Activated CD8-positive, alpha-beta memory T cell treated with anti-CD3 and anti-CD28 coated beads, Interleukin-2, amount 50 U/mL, for 4 hours (primary cell): ENCODE data around the gene NEDD4L.

Experiments
- DNase-seq: peaks from one replicate; pipeline ENCODE4 v3.0.0-alpha.2; 2020

The NEDD4L gene

DNA sequence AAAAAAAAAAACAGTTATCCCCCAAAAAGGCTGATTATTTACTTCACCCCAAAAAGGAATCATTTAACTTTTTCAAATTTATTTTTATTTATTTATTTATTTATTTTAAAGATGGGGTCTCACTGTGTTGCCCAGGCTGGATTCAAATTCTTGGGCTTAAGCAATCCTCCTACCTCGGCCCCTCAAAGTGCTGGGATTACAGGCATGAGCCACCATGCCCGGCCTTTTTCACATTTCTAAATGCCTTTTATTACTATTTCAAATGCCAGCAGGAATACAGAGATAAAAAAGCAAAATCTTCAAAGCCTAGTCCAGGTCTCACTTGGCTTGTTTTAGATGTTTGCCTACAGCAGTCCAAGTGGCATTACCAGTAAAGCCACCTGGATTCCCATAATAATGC, 345.7 kb downstream of the NEDD4L start:
- no peak for DNase-seq

DNA sequence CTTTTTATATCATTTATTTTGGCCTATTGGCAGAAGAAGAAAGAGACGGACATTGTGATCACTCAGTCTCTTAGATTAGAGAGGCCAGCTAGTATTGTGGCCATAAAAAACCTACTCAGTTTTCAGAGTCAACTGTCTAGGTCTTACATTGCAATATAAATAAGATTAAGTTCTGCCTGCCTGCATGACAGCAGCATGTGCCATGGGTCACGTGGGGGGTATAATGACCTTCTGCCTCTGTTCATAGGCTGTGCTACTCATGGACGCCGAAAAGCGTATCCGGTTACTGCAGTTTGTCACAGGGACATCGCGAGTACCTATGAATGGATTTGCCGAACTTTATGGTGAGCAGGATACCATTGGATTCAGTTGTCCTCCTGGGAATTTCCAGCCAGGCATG, 346.4 kb downstream of the NEDD4L start:
- DNase-seq = no peak

DNA sequence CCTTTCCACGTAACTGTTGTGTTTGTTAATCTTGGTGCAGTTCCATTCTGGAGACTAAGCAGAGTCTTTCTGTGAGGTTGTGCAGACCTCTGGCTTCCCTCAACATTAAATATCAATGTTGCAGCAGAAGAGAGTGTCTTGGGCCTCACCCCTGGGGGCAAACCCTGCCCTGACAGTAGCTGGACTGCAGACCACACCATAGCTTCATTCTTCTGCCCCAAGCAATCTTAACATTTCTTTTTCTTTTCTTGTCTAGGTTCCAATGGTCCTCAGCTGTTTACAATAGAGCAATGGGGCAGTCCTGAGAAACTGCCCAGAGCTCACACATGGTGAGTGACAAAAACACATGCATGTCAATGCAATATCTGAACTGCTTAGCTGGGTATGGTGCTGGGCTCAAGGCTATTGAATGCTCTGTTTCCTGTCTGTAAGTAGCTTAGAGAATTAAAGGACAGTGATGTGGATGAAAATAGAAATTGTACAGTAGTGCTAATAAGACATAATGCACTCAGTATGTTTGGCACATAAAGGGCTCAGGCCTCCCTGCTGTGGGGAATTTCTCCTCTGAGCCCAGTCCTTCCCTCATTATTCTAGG, 347.3 kb downstream of the NEDD4L start:
- no peak for DNase-seq

DNA sequence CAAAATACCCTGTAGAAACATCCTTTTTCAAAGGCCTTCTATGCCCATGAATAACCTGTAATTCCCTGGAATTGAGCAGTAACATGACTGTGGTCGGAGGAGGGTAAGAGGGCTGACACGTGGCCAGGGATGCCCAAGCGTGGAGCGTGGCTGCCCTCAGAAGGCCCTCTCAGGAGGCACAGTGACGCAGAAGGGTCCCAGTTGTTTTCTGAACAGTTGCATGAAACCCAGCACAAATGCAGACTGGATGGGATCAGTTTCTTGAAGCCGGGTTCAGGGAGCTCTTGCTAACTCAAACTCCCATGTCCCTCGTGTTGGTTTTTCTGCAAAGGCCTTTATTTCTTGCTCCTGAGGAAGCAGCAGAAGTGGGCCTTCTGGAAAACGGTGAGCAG, 347.9 kb downstream of the NEDD4L start:
- no peak for DNase-seq

DNA sequence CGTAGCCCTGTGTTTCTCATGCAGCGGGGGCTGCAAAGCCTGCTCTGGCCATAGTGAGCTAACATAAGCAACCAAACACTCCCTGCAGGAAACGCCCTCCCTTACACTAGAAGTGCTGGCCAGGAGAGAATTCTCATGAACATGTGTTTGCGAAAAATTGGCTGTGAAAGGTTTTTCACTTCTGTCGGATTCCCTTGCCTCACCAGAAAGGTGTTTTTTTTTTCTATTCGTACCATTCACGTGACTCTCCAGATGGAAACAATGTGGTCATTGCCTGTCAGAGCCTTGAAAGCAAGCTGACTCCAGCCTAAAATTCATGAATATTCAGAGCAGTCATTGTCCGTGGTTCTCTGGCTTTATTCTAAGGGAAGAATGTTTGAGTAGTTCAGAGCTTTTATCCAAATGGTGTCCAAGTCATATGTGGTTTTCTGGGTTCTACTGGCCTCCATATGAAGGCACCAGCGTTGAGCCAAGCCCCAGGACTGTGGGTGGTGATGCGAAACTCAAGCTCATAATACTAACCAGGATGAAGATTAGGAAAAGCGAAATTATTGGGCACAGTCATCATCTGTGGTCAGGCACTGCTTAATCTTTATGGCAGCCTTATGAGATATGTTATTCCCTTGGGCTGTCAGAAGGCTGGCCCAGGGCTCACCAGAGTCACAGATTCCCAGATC, 348.4 kb downstream of the NEDD4L start:
- DNase-seq = no peak

DNA sequence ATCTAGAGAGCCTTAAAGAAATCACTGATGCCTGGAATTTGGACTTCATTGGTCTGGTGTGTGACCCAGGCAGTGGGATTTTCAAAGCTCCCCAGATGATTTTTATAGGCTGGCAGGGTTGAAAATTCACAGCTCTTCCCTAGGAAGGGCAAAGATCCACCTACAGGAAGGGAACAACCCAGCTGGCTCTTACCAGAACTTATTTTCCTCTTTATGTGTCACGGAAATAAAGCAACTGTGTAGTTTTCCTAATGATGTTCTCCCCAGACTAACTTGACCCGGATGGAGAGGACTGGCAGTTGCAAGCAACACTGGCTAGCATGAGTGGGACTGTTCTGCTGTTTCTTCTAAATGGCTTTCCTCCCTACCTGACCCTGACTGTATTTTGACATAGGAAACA, 349.3 kb downstream of the NEDD4L start:
- no peak for DNase-seq

DNA sequence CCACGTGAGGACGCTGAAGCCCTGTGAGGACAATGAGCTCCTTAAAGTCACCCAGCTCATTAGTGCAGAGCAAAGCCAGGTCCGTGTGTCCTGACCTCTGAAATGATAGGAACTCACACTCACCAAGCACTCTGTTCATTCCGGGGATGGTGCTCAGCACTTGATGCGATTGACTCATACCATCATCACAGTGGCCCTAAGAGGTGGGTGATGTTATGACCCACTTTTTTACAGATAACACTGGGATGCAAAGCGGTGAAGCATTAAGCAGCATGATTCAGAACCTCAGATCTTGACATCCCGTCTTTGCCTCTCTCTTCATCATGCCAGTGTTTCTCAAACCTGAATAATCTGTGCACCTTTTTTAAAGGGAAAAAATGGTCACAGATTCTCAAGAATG, 350.0 kb downstream of the NEDD4L start:
- DNase-seq = no peak

DNA sequence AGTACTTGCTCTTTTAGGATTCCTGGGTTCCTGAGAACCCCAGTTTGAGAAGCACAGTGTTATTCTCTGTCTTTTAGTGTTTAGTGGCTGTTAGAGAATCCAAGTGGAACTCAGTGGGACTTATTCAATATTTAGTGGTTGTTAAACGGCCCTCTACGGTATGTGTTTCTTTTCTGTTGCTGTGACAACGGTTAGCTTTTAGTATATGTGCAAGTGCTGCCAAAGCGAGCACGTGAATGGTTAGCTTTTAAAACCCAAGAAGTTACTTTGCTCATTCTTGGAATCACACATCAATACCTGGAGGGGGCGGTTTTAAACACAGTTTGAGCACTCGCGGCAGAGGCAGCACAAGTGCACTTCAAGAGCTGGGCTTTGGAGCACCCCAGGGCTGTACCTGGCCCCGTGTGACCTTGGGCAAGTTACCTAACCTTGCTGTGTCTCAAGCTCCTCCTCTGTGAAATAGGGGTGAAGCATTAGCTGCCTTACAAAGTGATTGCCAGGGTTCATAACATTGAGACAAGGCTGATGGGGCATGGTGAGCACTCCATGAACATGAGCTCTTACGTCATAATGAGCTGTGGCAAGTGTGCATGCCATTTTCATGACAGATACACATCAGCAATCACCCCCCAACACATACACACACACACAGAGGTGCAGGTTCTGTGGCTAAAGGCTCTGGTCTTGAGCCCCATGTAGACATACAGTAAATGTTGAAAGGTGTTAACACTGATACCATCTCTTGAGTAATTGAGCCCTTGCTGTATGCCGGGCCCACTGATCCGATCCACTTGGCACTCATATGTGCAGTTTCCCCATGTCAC, 350.8 kb downstream of the NEDD4L start:
- DNase-seq = no peak

DNA sequence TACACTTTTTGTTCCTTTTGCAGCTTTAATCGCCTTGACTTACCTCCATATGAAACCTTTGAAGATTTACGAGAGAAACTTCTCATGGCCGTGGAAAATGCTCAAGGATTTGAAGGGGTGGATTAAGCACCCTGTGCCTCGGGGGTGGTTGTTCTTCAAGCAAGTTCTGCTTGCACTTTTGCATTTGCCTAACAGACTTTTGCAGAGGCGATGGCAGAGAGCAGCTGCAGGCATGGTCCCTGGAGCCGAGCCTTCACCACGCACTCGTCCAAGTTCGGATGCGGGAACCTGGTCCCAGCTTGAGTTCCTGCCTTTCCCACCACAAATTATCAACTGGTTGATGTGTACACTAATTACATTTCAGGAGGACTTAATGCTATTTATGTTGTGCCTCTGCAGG, 352.1 kb downstream of the NEDD4L start:
- no peak for DNase-seq

DNA sequence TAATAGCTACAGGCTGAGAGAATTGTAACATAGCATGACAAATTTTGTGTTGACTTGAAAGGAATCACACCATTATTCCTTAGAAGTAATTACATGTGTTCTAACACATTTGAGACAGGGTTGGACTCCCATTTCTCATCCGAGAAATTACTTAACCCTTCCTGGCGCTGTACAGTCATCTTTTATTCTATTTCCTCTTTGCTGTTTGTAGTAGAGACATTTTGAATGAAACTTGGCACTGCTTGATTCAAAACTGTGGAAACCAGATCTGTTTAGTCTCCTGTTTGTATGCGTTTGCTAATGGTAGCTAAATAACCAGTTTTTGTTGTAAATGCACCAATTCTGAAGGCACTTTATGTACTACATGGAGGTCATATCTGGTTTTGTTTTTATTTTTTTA, 352.9 kb downstream of the NEDD4L start:
- DNase-seq = no peak

DNA sequence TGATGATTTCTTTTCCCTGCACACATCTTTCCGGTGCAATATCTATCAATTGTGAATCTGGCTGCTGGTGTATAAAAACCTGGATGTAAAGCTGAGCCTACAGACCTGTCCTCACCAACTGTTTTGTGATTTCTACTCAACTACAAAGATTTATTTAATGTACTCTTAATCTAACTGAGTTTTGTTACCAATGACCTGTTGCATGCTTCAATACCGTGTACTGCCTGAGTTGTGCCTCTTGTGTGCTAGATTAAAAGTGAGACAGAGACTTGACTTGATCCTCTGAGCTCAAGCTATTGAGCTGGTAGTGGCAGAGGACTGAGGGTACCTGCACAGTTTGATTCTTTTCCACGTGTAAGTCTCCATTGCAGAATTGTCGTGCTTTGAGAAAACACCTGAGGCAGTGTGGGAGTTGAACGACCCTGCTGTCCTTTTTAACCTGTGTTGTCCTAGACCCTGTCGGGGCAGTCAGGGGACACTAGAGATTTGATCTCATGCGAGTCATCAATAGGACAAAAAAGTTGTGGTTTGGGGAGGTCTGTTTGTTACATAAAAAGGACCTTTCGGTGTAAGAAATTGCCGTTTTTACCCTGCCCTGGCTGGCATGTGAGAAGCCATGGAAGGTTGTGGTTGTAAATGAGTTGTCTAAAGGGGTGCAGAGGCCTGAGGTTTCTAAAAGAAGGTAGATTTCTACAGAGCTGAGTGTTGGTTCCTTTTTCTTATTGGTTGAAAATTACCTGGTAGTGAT, 353.5 kb downstream of the NEDD4L start:
- no peak for DNase-seq

DNA sequence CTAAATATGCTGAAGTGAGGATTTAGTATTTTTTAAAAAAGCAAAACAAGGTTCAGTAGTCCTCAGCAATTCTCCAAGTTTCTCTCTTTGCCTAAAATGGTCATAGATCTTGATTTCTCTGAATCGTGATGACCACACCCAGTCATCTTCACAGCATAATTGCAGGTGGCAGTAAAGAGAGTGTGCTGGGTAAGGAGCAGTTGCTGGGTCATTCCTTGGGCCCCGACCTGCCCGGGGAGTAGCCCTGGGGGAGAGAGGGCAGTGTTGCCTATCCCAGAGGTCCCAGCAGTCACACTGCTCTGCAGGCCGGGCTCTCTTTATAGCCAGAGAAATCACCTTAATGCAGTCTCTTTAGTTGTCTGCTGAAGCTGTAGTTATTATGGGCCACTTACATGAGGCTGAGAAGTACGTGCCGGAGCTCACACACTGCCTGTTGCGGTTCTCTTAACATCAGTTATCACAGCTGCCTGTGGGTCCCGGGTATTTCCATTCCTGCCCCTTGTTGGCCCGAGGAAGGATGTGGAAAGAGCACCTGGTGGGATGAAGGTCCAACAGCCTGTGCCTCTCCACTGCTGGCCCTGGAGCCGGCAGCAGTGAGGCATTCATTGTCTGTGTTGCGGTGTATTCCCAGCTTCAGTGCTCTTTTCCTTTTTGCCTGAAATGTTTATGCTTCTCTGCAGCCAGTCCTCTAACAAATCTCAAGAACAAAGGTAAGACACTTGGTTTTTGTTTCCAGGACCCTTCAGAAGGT, 354.8 kb downstream of the NEDD4L start:
- DNase-seq = no peak

DNA sequence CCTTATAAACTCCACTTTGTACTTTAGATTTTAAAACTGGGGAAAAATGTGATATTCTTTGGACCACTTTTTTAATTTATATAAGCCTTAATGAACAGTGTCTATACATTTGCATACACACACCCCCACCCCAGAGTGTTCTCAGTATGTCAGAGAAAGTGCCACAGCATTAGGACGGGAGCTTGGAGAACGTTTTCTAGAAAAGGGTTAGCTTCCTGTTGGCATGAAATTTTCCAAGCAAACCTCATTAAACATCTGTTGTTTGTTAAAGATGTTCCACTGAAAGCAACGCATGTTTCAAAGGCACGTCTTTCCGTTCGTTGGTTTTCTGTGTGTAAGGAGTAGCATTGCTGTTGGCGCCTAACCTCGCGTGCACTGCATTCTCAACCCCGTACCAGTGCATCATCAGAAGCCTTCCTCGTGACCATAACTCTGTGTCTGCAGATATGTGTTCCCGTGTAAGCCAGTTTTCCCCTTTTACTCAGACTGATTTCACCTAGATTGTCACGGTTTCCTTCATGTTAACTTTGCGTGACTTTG, 356.4 kb downstream of the NEDD4L start:
- DNase-seq = no peak

DNA sequence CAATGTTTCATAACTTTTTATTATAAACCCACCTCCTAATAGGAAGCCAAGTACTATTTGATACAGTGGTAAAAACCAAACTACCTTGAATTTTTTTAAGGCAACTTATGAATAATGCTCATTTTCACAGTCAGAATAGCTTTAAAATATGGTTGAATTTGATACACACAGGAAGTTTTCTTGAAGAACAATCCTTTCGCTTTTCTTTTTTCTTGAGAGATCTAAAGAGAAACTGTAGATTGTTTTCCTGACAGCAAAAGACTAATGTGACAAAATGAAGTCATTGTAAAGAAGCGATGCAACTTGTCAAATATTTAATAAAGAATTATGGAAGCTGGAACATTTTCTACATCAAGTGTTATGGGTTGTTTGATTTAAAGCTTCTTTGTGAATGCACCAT, 357.2 kb downstream of the NEDD4L start:
- no peak for DNase-seq

DNA sequence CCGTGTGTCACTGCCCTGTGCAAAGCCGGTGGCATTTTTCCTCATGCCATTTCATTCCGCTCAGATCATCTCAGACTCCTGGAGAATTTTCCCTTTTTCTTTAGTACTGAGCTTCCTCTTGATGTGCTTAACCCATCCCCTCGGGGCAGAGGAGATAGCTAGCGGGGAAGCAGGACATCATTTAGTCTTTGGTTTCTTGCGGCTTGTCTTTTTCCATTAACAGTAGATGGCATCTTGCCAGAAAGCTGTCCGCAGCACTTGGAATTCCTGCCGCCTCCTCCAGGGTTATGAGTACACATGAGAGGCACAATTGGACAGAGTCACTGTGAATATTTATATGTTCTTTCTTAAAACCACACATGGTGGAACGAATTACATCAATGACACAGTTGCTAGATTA, 358.2 kb downstream of the NEDD4L start:
- no peak for DNase-seq

DNA sequence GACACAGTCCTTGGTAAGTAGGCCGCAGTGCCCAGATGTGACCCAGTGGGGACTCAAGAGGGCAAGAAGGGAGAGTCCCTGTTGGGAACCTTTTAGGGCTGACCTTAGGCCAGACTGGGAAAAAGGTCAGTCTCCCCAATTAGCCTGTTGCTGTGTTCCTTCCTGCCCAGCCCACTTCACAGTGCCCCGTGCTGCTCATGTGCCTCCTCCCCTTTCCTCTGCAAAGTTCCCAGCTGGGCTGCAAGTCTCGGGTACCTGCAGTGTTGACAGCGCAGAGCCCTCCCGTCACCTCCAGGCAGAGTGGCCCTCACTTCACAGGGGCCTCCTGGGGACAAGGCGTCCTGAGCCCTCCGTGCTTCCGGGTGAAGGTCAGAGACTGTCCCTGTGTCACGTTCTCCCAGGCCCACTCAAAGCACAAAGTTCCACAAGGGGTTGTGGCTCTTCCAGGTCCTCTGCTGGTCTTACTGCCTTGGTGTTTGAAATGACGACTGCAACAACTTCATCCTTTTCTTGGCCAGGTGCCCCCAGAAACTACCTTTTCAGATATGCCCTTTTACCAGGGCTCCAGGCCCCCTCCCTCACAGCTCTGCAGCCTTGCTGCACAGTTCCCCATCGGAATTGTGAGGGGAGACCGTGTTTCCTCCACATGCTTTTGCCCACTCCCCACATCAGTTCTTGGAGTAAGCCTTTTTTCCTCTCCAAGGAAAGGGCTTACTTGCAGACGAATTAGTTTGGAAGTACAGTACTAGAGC, 359.1 kb downstream of the NEDD4L start:
- no peak for DNase-seq

DNA sequence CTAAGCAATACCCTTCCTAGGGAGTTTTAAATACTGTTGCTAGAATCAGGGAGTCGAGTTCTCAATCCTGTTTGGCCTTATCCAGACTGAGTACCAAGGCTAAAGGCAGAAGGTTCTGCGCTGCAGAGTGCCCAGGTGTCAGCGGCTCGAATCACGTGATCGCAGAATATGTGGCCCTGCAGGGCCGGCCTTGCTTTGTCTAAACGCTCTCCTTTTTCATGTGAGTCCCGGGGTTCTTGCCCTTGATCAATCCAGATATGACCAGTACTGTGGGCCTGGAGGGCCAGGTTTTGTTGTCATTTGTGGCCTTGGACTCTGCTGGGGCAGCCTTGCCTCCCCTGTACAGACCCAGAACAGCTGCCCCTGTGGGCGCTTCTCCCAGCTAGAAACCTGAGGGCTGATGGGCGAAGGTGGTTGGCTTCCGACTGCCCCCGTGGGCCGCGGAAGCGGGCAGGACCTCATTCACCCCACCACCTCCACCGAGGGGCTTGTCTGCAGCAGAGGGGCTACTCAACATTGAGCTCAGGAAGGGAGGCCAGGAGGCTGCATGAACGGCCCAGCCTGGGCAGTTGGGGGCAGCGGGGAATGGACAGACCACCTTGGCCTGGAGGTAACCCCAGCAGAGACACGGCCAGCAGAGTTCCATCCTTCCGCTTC, 359.9 kb downstream of the NEDD4L start:
- no peak for DNase-seq

DNA sequence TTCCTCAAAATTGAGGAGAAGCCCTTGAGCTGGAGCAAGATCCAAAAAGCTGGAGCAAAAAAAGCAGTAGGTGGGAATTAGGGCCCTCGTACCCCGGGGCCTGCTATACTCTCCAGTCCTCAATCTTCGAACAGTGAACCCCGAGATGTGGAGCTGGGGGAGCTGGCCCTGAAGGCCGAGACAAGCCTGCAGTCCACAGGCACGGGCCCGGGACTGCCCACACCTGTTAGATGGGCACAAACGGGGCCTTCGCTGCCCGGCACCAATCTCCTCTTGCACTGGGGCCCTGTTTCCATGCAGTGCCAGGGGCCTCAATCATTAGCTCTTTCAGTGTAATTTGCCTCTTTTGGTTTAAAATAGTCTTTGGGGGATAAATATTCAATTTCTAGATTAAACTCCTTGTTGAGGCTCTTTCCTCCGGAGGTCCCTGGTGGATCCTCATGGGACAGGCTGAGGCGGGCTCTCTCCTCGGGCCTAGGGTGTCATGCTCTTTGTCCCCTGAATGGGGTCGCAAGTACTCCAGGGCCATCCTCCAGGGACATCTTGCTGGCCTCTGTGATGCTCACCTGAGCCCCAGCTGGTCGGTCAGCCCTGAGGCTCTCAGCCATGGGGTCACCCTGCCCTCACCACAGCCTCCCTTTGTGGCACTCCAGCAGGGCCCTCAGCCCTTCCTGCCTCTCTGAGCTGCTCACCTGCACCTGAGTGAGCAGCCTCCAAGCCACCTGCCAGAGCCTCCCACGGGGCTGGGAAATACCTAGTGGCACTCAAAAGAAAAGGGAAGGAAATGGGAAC, 361.3 kb downstream of the NEDD4L start:
- DNase-seq = no peak

DNA sequence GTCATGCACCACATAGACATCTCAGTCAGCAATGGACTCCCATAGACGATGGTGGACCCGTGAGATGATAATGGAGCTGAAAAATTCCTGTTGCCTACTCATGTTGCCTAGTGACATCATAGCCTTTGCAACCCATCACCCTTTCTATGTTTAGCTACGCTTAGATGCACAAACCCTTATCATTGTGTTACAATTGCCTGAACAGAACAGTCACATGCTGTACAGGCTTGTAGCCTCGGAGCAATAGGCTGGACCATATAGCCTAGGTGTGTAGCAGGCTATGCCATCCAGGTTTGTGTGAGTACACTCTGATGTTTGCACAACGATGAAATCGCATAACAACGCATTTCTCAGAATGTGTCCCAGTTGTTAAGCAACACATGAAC, 363.2 kb downstream of the NEDD4L start:
- DNase-seq = no peak

DNA sequence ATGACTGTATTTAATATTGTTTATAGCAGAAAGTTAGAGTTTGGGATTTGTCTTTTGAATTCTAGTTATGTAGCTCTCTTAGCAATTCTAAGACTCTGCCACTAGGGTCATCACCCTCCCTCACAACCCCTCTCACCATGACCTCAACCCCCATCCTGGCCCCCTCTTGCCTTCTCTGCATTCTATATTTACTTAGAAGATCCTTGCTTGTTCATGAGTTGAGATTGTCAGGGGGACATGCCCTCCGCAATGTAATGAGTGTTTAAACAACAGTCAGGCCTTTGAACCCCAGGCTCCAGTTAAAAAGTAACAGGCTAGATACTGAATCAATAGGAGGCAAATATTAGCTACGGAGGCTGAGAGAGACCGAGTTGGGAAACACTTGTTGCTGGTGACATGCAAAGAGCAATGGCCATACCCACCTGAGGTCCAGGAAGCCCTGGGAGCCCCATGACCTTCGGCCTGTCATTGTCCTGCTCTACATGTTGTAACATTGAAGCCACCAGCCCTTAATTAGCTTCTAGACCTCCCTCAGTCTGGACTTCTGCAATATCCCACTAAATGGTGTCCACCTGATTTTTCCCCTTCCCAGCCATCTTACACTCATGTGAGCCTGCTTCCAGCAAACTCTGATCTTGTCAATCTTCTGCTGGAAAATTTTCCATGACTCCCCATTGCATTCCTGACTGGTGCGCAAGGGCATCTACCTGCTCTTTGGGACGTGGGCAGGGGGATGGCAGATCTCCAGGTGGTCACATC, 363.8 kb downstream of the NEDD4L start:
- no peak for DNase-seq
